HepG2 (cell line): ENCODE data around the gene ACSL5. TPM values are rescaled to one million over a fixed set of nuclear protein-coding genes. Genes with fewer than 3 reads are reported as not detected.

ENCODE experiments used
- CEBPG ChIP-seq: IDR thresholded peaks from 2 replicates; pipeline ENCODE4 v1.6.1; 2016
- FOXC1 ChIP-seq: sonication (generic); formaldehyde crosslinking; IDR thresholded peaks from 2 replicates; pipeline ENCODE4 v1.8.0; 2022; ENCODE audit warnings: mild to moderate bottlenecking, missing genetic modification reagents, borderline replicate concordance
- HBP1 ChIP-seq: IDR thresholded peaks from 2 replicates; pipeline ENCODE4 v1.6.1; 2016; ENCODE audit warnings: low read depth, control low read depth
- HDAC2 ChIP-seq: sonication (generic); formaldehyde crosslinking; IDR thresholded peaks from 2 replicates; pipeline ENCODE4 v1.4.0; 2020; ENCODE audit warnings: missing genetic modification reagents
- HOMEZ ChIP-seq: IDR thresholded peaks from 2 replicates; pipeline ENCODE4 v1.6.1; 2016; ENCODE audit warnings: low read depth
- KLF16 ChIP-seq, 2 experiments: sonication (generic) in 1 of 2; formaldehyde crosslinking in 1 of 2; IDR thresholded peaks; 2 replicates each; pipeline versions ENCODE4 v1.6.1 to v1.8.0; 2016 to 2023; ENCODE audit warnings: missing genetic modification reagents in 2 of 2, missing compliant biosample characterization in 1 of 2
- PAXIP1 ChIP-seq: sonication (generic); formaldehyde crosslinking; conservative IDR thresholded peaks from 2 replicates; pipeline ENCODE4 v1.4.0; 2020; ENCODE audit warnings: mild to moderate bottlenecking, missing genetic modification reagents, moderate library complexity
- RXRB ChIP-seq: IDR thresholded peaks from 2 replicates; pipeline ENCODE4 v1.6.1; 2016; ENCODE audit warnings: borderline replicate concordance, missing genetic modification reagents, missing compliant biosample characterization
- SALL1 ChIP-seq: sonication (generic); formaldehyde crosslinking; IDR thresholded peaks from 2 replicates; pipeline ENCODE4 v1.8.0; 2022; ENCODE audit warnings: mild to moderate bottlenecking, missing genetic modification reagents
- ZNF160 ChIP-seq: sonication (generic); formaldehyde crosslinking; IDR thresholded peaks from 2 replicates; pipeline ENCODE4 v1.8.0; 2022; ENCODE audit warnings: mild to moderate bottlenecking, inconsistent platforms, missing genetic modification reagents
- ZNF687 ChIP-seq: sonication (generic); formaldehyde crosslinking; IDR thresholded peaks from 2 replicates; pipeline ENCODE4 v1.5.1; 2020; ENCODE audit warnings: mild to moderate bottlenecking, missing genetic modification reagents, moderate library complexity
- ZNF7 ChIP-seq: IDR thresholded peaks from 2 replicates; pipeline ENCODE4 v1.6.1; 2016; ENCODE audit warnings: missing biosample characterization, missing genetic modification reagents
- polyA plus RNA-seq, 8 experiments: library from polyadenylated mRNA; depleted of rRNA in 3 of 8; stranded (reverse) in 7 of 8; unstranded in 1 of 8; fragments of >200 nt; fragmentation: Illumina TruSeq in 4 of 8; extraction: Trizol in 4 of 8; gene quantifications; 2 replicates each; pipeline versions ENCODE4 v1.2.1 to v1.2.3, GENCODE V29; 2011 to 2016; ENCODE audit warnings: low read depth in 4 of 8, missing spikeins in 1 of 8, mixed read lengths in 1 of 8; ENCODE audit not compliant: insufficient read depth in 1 of 8
- total RNA-seq, 5 experiments: library from RNA; depleted of rRNA; stranded (reverse); fragments of >200 nt; fragmentation: Illumina TruSeq; extraction: Trizol; gene quantifications; 2 replicates each; pipeline ENCODE4 v1.2.3, GENCODE V29; 2016; ENCODE audit warnings: low read depth in 1 of 5
- TF ChIP-seq, protein P1 (sequence below): IDR thresholded peaks from 2 replicates; pipeline ENCODE4 v1.6.1; 2016
- TF ChIP-seq, protein P2 (sequence below): sonication (generic); formaldehyde crosslinking; IDR thresholded peaks from 2 replicates; pipeline ENCODE4 v1.5.1; 2020; ENCODE audit warnings: mild to moderate bottlenecking, moderate library complexity, missing genetic modification reagents

ACSL5 gene
- total and polyA plus RNA-seq, 2 of the 13 experiments (the other 11 are each of a cell fraction or from before 2014, with no cell fraction given): 56.4 to 82.5 TPM

GRCh38 chr10:112383325-112383724 is 9.4 kb downstream of the ACSL5 start (continued):
- TF ChIP-seq HBP1 (CRISPR knock-in tag) (no peak; the same call in 1 of the 2 replicates), ZNF160 (no peak), ZNF687 (CRISPR knock-in tag) (no peak), HOMEZ (no peak), CEBPG (CRISPR knock-in tag) (0 out of 2 replicates have a peak, but pooled peaks have one; percentile 19), FOXC1 (CRISPR knock-in tag) (no peak), RXRB (peak; percentile 97), ZNF7 (CRISPR knock-in tag) (no peak), PAXIP1 (peak; percentile 62), SALL1 (CRISPR knock-in tag) (peak; percentile 32; the same call in 1 of the 2 replicates), KLF16 (CRISPR knock-in tag; IDR thresholded peaks at IDR 0.05) (no peak), HDAC2 (no peak)
- TF ChIP-seq, protein P1, sequence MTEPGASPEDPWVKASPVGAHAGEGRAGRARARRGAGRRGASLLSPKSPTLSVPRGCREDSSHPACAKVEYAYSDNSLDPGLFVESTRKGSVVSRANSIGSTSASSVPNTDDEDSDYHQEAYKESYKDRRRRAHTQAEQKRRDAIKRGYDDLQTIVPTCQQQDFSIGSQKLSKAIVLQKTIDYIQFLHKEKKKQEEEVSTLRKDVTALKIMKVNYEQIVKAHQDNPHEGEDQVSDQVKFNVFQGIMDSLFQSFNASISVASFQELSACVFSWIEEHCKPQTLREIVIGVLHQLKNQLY (CRISPR knock-in tag): no peak
- TF ChIP-seq, protein P2, sequence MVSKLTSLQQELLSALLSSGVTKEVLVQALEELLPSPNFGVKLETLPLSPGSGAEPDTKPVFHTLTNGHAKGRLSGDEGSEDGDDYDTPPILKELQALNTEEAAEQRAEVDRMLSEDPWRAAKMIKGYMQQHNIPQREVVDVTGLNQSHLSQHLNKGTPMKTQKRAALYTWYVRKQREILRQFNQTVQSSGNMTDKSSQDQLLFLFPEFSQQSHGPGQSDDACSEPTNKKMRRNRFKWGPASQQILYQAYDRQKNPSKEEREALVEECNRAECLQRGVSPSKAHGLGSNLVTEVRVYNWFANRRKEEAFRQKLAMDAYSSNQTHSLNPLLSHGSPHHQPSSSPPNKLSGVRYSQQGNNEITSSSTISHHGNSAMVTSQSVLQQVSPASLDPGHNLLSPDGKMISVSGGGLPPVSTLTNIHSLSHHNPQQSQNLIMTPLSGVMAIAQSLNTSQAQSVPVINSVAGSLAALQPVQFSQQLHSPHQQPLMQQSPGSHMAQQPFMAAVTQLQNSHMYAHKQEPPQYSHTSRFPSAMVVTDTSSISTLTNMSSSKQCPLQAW (CRISPR knock-in tag): no peak
